Lower leg skin (tissue), 3 donors: ENCODE data around the gene F3.

Experiments used
- POLR2A ChIP-seq, 2 donors: fragments of 450-650 bp; IDR thresholded peaks; one replicate each; pipeline ENCODE4 v1.6.1; 2016 to 2017; ENCODE audit warnings: antibody characterized with exemption in 2 of 2, mild to moderate bottlenecking in 1 of 2, moderate library complexity in 1 of 2
- TF ChIP-seq, protein P1 (sequence below), 3 donors: fragments of 450-650 bp; IDR thresholded peaks; one replicate each; pipeline ENCODE4 v1.5.1; 2016; ENCODE audit warnings: antibody characterized with exemption in 3 of 3, mild to moderate bottlenecking in 3 of 3, moderate library complexity in 2 of 3

DNA sequence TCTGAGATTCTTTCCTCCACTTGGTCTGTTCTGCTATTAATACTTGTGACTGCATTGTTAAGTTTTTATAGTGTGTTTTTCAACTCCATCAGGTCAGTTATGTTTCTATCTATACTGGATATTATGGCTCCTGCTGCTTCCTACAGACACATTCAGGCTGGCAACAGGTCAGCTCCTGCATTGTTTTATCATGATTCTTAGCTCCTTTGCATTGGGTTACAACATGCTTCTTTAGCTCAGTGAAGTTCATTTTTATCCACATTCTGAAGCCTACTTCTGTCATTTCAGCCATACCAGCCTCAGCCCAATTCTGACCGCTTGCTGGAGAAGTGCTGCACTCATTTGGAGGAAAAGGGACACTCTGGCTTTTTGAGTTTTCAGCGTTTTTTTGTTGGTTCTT lies 37.3 kb upstream of the F3 start:
- TF ChIP-seq, protein P1, sequence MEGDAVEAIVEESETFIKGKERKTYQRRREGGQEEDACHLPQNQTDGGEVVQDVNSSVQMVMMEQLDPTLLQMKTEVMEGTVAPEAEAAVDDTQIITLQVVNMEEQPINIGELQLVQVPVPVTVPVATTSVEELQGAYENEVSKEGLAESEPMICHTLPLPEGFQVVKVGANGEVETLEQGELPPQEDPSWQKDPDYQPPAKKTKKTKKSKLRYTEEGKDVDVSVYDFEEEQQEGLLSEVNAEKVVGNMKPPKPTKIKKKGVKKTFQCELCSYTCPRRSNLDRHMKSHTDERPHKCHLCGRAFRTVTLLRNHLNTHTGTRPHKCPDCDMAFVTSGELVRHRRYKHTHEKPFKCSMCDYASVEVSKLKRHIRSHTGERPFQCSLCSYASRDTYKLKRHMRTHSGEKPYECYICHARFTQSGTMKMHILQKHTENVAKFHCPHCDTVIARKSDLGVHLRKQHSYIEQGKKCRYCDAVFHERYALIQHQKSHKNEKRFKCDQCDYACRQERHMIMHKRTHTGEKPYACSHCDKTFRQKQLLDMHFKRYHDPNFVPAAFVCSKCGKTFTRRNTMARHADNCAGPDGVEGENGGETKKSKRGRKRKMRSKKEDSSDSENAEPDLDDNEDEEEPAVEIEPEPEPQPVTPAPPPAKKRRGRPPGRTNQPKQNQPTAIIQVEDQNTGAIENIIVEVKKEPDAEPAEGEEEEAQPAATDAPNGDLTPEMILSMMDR (IDR thresholded peaks at IDR 0.05): no peak
- TF ChIP-seq POLR2A (IDR thresholded peaks at IDR 0.05): no peak
